Measurements from ENCODE around the gene LKAAEAR1.
A peak's percentile ranks its signal among the peaks of the same experiment; 100 is the strongest.

Gene LKAAEAR1

DNA sequence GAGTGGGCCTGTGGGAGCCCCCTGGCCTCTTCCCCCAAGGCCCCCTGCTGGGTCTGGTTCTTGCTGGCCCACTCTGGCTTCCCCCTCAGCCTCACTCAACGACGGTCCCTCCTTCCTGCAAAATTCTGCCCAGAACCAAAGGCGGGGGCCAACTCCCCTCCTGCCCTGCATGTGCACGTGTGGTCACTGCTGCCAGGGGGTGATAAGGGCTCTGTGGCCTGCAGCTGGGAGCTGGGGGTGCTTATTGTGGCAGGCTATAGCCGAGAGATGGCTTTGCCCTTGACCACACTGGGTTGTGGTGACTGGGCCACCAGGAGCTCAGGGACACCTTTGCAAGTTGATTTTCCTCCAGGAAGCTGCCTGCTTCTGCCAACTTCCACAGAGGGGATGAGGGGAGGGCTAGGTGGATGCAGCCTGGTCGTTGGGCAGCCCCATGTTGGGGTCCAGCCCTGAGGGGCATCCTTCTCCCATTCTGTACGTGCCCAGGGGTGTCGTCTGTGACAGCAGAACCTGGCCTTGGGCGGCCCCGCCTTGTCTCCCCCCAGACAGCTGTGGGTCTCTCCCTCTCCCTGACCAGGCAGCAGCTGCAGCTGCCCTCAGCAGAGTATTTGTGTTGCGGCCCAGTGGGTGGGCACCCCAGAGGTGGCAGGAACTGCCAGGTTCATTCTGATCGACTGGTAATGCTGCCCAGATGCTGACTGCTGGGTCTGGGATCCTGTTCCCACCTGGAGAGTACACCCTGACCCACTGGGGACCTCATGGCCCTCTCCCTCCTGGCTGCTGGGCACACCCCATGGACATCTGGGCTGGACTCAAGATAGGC is 15.6 kb downstream of the LKAAEAR1 start:
- DNase-seq (ENCODE audit: low spot score) (no peak), FAIRE-seq (no peak)

DNA sequence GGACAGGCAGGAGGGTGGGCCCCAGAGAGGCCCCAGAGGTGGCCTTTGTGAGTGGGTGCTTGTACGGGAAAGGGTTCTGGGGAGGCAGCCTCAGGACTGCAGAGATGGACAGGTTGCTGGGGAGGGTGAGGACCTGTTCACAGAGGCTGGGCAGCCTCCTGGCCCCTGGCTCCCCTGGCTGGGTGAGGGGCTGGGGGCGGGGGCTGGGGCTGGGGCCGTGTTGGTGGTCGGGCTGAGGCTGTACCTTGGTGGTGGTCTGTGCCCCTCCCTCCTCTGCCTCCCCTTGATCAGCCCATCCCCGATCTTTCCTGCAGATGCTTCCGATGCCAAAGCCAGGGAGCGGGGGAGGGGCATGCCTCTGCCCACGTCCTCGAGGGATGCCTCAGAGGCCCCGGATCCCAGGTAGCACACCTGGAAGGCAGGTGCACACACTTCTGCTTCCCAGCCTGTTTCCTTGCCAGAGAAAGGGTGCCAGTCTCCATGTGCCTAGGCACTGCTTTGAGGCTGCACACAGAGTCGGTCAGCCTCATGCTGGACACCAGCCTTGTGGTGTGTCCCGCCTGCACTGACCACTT is 16.4 kb downstream of the LKAAEAR1 start:
- FAIRE-seq = no peak
- DNase-seq (ENCODE audit: low spot score) = no peak

DNA sequence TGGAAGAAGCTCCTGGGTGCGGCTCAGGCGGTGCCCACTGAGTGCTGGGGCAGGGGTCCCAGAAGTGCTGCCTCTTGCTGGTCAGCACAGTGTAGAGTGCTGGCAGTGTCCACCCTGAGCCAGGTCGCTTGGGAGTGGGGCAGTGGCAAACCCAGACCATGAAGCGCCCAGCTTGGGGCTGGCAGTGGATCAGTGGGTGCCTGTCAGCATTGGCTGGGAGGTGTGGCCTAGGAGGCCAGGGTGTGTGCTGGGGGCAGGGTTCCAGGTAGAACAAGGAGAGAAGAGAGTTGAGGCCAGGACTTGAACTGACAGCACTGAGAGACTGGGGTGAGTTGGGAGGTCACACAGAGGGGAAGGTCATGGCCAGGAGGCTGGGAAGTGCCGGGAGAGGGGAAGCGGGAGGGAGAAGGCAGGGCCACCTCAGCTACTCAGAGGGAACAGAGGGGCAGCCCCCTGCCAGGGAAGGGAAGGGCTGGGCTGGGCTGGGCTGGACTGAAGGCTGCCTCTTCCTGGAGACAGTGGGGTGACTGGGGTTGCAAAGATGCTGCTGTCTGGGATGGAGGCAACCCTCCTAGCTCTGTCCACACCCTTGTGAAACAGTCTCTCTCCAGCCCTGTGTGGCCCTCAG is 17.1 kb downstream of the LKAAEAR1 start:
- FAIRE-seq (no peak), DNase-seq (ENCODE audit: low spot score) (no peak)

DNA sequence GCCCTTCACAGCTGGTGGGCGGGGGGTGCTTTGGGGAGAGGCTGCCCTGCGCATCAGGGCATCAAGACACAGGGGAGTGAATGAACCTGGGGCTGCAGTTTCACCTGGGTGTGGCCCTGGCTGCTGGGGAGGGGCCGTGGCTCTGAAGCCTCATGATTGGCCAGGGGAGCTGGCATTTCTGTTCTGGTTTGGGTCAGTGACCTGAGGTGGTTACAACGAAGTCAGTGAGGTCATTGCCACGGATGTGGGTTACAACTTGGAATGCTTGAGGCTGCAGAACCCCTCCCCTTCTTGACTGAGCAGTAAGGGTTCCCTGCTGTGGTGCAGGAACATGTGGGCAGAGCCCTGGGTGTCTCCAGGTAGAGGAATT is 18.2 kb downstream of the LKAAEAR1 start:
- DNase-seq (ENCODE audit: low spot score) = peak; percentile 78
- FAIRE-seq = no peak

DNA sequence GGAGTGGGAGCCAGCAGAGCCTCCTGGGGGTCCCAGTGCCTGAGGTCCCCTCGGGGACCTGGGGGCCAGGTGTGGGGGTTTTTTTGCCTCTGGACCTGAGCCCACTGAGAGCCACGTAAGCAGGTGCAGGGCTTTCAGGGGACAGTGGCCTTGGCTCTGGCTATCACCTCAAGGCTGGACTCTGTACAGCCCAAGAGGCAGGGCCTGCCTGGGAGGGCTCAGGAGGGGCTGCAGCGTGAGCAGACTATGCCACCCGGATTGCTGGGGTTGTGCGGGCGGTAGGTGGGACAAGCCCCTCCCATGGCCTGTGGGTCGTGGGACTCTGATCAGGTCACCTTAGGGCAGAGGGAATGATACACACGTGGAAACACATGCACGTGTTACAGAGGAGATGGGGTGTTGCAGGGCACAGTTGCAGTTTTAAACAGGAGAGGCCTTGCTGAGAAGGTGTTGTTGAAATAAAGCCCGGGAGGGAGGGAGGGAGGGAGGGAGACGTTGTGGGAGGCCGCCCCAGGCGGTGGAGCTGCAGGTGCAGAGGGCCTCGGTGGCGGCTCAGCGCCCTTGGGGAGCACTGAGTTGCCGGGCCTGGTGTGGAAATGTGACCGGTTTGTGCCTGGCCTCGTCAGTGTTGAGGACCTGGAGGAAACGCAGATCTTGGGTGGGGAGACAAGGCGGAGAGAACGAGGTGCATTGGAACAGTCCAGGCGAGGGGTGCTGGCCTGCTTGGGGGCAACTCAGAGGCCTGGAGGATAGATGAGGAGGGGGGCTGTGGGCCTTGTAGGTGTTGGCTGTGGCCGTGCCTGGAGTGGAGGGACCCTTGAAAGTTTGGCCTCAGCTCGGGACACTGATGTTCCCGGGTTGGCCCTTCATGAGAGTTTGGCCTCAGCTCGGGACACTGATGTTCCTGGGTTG is 18.9 kb downstream of the LKAAEAR1 start:
- FAIRE-seq (no peak), DNase-seq (ENCODE audit: low spot score) (no peak)

DNA sequence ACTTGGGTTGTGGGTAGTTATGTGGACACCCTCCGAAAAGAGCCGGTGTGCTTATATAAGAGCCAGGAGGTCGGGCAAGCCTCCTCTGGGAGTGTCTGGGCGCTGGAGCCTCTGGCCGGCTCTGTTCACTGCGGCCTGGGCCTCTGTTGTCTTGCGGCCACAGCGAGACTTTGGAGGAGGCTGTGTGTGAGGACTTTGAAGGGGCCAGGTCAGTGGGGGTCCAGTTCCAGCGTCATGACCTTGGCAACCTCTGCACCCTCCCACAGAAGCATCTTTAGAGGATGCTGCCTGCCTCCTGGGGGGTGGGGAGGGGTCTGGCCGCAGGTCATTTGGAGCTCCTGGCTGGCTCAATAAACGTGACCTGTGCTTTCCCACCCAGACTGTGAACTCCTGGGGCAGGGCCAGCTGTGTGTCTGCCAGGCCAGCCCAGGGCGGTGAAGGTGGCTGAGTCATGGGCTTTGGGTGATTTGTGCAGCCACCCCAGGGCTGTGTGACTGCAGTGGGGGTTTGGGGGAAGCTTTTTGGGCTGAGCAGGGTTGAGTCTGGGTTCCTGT is 20.0 kb downstream of the LKAAEAR1 start:
- FAIRE-seq = no peak
- DNase-seq (ENCODE audit: low spot score) = no peak

DNA sequence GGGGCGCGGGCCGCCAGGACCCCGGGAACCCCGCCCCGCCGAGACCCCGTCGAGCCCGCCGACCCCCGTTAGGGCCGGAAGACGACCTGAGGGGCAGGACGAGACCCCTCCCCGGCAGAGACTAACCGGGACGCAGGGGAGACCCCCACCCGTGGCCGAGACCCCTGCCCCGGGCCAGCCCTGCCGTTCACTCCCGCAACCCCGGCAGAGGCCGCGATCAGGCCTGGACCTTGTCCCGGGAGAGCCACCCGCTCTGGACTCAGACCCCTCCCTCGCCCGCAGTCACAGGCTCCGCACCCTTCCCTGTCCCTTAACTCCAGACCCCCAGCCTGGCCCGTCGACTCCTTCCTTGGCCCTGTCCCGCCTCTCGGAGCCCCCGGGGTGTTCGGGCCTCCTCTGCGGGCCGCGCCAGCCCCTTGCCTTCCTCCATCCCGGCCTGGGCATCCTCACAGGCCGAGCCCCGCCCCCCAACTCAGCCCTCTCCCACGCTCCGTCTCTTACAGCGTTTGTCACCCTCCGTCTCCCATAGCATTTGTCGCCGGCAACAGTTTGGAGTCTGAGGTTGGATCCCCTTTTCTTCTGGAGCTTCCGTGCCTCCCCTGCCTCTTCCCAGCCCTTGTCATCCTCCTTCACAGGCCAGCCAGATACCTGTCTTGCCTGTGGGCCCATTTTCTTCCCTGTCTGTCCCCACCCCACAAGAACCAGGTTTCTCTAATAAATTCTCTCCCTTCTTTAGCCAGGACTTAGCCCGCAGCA is 20.6 kb downstream of the LKAAEAR1 start:
- FAIRE-seq (no peak), DNase-seq (ENCODE audit: low spot score) (no peak)

DNA sequence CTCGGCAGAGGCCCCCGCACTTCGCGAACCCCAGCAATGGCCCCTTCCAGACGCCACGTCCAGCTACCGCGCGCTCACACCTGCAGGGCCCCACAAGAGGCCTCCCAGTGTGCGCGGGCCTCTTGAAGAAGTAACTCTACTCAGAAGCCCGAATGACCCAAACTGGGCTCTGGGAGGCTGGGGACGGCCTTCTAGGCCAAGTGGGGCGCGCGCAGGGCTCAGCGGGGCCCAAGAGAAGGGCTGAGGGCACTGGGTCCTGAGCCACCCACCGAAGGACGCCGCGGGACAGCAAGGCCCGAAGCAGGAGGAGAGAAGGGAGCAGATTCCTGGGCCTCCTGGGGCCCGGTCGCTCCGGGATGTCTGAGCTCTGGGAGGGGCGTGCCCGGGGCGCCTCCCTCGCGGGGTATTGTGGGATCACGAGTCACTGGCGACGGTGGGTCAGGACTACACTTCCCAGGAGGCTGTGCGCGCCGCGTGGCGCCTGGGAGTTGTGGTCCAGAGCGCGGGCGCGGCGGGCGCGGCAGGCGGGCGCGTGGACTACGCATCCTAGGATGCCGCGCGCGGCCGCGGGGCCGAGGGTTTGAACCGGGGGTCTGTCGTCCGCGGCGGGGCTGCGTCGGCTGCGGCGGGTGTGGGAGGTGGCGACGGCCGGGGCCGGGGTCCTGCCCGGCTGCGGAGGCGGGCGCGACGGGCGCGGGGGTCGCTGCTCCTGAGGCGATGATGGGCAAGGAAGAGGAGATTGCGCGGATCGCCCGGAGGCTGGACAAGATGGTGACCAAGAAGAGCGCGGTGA is 21.4 kb downstream of the LKAAEAR1 start, which contains the start of gene TCEA2:
TSS of gene TCEA2 (plus strand) at position 603 of the 793 bp plus-strand sequence. CDS start at position 718, 115 bp downstream.
- peak; percentile 96 for DNase-seq (ENCODE audit: low spot score)
- FAIRE-seq = no peak

DNA sequence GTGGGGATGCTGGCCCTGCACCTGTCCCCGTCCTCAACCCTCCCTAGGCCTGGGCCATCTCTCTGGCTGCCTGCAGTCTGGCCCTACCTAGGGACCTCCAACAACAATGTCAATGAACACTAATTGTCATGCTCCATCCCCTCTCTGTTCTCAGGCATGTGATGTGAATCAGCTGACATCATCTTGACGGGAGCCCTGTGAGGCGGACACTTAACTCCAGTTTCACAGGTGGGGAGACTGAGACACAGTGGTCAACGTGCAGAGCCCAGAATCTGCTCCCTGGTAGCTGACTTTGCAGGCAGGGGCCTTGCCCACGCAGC is 22.0 kb downstream of the LKAAEAR1 start:
- no peak for DNase-seq (ENCODE audit: low spot score)
- no peak for FAIRE-seq

DNA sequence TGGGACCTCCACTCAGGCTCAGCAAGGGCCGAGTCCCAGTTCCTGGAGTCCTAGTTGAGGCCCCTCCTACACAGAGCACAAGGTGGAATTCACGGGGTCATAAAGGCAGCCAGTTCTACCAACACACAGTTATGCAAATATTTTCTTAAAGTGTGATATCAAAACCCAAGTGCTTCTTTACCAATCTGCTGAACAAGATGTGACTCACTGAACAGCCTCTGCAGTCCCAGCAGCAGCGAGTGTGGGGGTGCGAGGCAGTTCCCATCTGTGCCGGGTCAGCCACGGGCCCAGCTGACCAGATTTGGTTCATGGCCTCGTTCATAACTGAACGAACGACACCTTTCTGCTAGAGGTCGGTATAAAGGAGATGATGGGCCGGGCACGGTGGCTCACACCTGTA is 25.7 kb downstream of the LKAAEAR1 start:
- no peak for FAIRE-seq
- DNase-seq (ENCODE audit: low spot score) = no peak

DNA sequence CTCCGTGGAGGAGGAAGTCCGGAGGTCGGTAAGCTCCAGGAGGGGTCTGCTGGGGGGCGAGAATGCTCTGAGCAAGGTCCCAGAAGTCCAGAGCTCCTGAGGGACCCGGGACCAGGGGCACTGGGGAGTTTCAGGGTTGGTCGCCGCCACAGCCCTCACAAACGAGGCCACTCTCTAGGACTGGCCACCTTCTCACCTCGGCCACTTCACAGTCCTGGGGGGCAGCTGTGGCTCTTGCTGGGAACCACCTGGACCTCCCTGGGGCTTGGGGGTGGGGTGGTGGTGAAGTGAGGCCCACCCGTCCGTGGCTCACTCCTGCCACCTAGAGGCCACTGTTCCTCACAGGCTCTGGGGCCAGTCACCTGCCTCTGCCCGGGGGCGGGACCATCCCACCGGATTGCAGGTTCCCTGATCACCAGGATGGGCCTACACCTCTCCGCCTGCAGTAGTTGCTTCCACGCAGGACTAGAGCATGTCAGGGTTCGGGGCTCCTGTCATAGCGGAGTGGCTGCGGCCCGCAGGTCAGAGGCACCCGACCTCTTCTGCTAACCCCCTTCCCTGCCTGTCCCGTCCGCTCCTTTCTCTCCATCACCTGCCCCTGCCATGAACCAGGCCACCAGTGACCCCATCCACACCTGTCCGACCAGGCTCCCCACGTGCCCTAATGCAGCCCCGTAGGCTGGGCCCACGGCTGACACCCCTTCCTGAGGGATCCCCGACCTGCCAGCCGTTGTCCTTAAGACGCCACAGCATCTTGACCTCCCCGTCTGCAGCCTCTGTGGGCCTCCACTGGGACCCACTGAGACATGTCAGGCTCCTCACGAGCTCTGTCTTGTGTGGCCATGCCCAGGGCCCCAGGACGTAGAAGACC is 26.3 kb downstream of the LKAAEAR1 start:
- FAIRE-seq = no peak

DNA sequence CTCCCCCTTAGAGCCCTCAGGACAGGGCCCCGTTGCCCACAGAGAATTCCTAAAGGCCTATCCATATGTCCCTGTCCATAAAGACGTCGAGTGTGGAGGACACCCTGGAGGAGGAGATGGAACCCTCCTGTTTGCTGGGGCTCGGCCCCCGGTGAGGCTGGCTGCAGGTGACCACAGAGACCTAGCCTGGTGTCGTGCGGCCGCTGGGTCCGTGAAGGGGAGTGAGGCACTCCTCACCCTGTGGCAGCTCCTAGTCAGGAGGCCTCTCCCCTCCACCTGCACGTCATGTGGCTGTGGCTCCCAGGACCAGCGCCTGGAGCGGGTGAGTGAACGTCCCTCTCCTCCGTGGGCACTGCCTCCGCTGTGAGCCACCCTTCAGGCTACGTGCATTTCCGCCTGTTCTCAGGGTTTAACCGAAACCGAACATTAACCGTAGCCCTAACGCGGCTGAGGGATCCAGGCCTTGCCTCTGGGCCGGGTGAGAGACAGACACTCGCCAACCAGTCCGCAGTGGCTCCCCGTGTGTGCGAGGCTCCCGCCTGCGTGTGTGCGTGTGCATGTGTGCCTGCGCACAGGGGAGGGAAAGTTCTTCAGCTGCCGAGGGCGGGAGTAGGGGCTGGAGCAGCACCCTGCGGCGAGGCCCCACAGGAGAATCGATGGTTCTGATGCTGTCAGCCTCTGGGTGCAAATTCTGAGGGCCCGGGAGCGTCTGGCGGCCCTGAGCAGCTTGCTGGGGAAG is 27.1 kb downstream of the LKAAEAR1 start:
- DNase-seq (ENCODE audit: low spot score) (no peak), FAIRE-seq (no peak)

More for the DNA sequence above, 26.3 kb downstream of the LKAAEAR1 start:
- peak; percentile 79 for DNase-seq (ENCODE audit: low spot score)

DNA sequence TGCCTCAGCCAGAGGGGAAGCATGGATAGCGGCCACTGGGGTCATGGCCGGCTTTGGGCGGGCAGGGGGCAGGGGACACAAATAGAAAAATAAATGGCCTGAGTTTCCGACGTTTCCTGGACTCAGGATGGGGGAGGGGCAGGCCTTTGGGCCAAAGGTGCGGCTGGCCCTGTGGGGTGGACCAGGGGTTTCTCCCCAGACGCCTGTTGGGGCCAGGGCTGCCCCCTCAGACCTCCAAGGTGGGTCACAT is 27.6 kb downstream of the LKAAEAR1 start:
- no peak for FAIRE-seq
- DNase-seq (ENCODE audit: low spot score) = no peak

DNA sequence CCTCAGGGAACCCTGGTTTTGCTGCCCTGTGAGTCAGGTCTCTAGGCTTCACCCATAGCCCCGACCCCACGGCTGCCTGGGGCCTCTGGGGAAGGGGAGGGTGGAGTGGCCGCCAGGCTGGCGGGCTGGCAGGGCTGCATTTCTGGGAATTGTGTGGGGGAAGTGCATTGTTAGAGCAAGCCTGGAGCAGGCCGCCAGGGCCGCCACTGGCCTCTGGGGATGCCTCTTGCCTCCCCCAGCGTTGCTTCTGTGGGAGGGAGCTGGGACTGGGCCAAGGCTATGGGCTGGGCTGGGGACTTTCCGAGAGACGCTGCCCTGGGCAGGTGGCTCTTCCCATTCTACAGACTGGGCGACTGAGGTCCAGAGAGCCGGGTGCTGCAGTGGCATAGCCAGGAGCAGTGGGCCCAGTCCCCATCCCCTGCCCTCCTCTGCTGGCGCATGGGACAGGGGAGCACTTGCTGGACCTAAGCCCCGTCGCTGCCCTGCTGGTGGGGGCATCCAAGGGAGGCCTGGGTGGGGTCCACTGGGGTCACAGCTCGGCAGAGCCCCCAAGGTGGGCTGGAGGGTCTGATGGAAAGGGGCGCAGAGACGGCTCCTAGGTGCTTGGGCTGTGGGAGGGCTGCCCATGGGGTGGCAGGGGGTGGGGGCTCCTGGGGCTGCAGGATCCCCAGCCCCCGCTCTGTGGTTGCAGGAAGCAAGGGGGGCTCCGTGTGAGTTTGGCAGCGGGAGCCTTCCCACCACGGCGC is 28.1 kb downstream of the LKAAEAR1 start:
- DNase-seq (ENCODE audit: low spot score) (peak; percentile 81), FAIRE-seq (no peak)

DNA sequence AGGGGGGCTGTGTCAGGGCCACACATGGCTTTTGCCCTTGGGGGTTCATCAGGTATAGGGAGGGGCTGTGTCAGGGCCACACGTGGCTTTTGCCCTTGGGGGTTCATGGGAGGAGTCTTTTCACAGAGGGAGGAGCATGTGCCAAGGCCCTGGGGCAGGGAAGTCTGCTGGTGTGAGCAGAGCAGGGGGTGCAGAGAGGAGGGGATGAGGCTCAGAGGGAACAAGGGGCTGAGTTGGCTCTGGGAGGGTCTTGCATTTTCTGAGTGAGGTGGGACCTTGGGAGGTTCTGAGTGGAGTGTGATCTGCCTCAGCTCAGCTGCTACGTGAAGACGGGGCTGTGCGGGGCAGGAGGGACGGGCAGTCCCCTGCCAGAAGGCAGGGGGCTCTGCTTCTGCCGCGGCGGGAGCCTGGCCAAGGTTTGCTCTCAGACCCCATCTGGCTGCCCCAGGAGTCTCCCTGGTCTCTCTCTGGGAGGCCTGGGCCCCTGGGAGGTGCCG is 28.8 kb downstream of the LKAAEAR1 start:
- FAIRE-seq (no peak), DNase-seq (ENCODE audit: low spot score) (no peak)

DNA sequence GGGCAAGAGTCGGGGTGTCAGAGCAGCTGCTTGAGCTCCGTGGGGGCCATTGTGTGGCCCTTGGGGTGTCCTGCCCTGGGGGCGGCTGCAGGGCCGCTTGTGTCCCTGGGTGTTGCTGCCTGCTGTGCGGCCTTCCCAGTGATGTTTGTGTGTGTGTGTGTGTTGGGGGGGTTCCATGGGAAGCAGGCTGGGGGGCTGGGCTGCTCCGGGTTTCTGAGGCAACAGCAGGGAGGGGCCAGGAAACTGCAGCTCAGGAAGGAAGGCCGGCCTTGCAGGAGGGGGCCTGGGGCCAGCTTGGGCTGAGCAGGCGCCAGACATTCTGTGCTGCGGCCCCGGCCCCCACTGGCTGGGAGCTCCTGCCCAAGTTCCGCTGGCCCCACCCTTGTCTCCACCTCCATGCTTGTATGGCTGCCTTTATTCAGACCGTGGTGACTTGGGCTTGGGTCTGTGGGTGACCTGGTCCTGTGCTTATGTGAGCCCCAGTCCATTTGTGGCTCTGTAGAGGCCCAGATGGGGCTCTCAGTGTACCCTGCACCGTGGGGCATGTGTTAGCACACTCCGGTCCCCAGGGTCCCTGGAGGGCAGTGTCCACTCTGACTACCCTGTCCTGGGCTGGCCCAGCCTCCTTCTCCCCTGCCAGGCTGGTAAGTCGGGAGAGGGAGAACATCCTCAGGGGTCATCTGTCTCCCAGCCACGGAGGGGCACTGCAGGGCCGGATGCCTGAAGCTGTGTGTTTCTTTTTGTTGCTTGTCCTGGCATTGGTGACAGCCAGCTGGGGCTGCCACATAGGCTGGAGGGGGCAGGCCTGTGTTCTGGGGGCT is 30.1 kb downstream of the LKAAEAR1 start:
- DNase-seq (ENCODE audit: low spot score) (peak; percentile 68), FAIRE-seq (no peak)

All from urothelium cell line (cell line).